ENCODE data around the gene HOXA9. TPM values are rescaled to one million over a fixed set of nuclear protein-coding genes. Genes with fewer than 3 reads are reported as not detected.

HOXA9 gene
- total RNA-seq, 1 donor from 2014 or later = 9.1 TPM

- DNase-seq (ENCODE audit: low read depth) = no peak
Observed at GRCh38 chr7:27144781-27145164, 20.6 kb downstream of the HOXA9 start.

GRCh38 chr7:27143950-27144780, 21.2 kb downstream of the HOXA9 start:
- no peak for DNase-seq (ENCODE audit: low read depth)

- peak; percentile 98 for DNase-seq (ENCODE audit: low read depth)
Observed at GRCh38 chr7:27143023-27143949, 22.1 kb downstream of the HOXA9 start, which contains the start of gene HOXA5. Gene HOXA5 (minus strand): TSS chr7:27143681. CDS start chr7:27143607, 74 bp downstream.

- DNase-seq (ENCODE audit: low read depth) = no peak
Observed at GRCh38 chr7:27142580-27143022, 22.7 kb downstream of the HOXA9 start.

- peak; percentile 83 for DNase-seq (ENCODE audit: low read depth)
Observed at GRCh38 chr7:27141923-27142579, 23.3 kb downstream of the HOXA9 start.

GRCh38 chr7:27141137-27141922, 24.0 kb downstream of the HOXA9 start:
- no peak for DNase-seq (ENCODE audit: low read depth)

GRCh38 chr7:27140126-27140857, 25.0 kb downstream of the HOXA9 start:
- no peak for DNase-seq (ENCODE audit: low read depth)

- DNase-seq (ENCODE audit: low read depth) = no peak
Observed at GRCh38 chr7:27139334-27140125, 25.8 kb downstream of the HOXA9 start.

- no peak for DNase-seq (ENCODE audit: low read depth)
Observed at GRCh38 chr7:27138985-27139333, 26.4 kb downstream of the HOXA9 start.

GRCh38 chr7:27138472-27138871, 26.9 kb downstream of the HOXA9 start:
- DNase-seq (ENCODE audit: low read depth) = no peak

- no peak for DNase-seq (ENCODE audit: low read depth)
Observed at GRCh38 chr7:27137640-27138315, 27.6 kb downstream of the HOXA9 start.

- peak; percentile 79 for DNase-seq (ENCODE audit: low read depth)
Observed at GRCh38 chr7:27134392-27134791, 30.9 kb downstream of the HOXA9 start.

GRCh38 chr7:27133409-27134231, 31.7 kb downstream of the HOXA9 start:
- no peak for DNase-seq (ENCODE audit: low read depth)

- DNase-seq (ENCODE audit: low read depth) = no peak
Observed at GRCh38 chr7:27132978-27133377, 32.4 kb downstream of the HOXA9 start.

GRCh38 chr7:27132214-27132613, 33.1 kb downstream of the HOXA9 start:
- no peak for DNase-seq (ENCODE audit: low read depth)

- DNase-seq (ENCODE audit: low read depth) = no peak
Observed at GRCh38 chr7:27131390-27131819, 33.9 kb downstream of the HOXA9 start.

GRCh38 chr7:27130540-27131389, 34.6 kb downstream of the HOXA9 start, which contains the start of gene HOXA4:
Gene HOXA4 (minus strand): TSS chr7:27130757. CDS start chr7:27130733, 24 bp downstream.
- peak; percentile 97 for DNase-seq (ENCODE audit: low read depth)
